Glutamatergic neuron (in vitro differentiated cells): ENCODE results near the gene JMJD1C. TPM values are rescaled to one million over a fixed set of nuclear protein-coding genes. Genes with fewer than 3 reads are reported as not detected.
"Not testable (repeated sequence)": the region's sequence is repeated elsewhere in the genome, so short reads cannot be mapped to it uniquely, and the experiment has no call there.

Experiments
- DNase-seq: peaks from one replicate; pipeline ENCODE4 v3.0.0; 2022
- H3K27ac Mint-ChIP-seq: one replicate; pipeline ENCODE4 v1.8.0; 2020; ENCODE audit warnings: mild to moderate bottlenecking, mixed read lengths, inconsistent platforms; ENCODE audit not compliant: unreplicated experiment
- H3K27me3 Mint-ChIP-seq: one replicate; pipeline ENCODE4 v1.8.0; 2020; ENCODE audit warnings: mild to moderate bottlenecking, moderate library complexity, mixed read lengths, inconsistent platforms; ENCODE audit not compliant: unreplicated experiment
- H3K36me3 Mint-ChIP-seq: one replicate; pipeline ENCODE4 v1.8.0; 2020; ENCODE audit warnings: mild to moderate bottlenecking, mixed read lengths, inconsistent platforms; ENCODE audit not compliant: unreplicated experiment
- H3K4me1 Mint-ChIP-seq: one replicate; pipeline ENCODE4 v1.8.0; 2020; ENCODE audit warnings: mild to moderate bottlenecking, low read depth, mixed read lengths, inconsistent platforms; ENCODE audit not compliant: unreplicated experiment
- H3K4me3 Mint-ChIP-seq: one replicate; pipeline ENCODE4 v1.8.0; 2020; ENCODE audit warnings: mild to moderate bottlenecking, mixed read lengths, inconsistent platforms; ENCODE audit not compliant: unreplicated experiment
- H3K9me3 Mint-ChIP-seq: one replicate; pipeline ENCODE4 v1.8.0; 2020; ENCODE audit warnings: mild to moderate bottlenecking, moderate library complexity, mixed read lengths, inconsistent platforms; ENCODE audit not compliant: unreplicated experiment
- total RNA-seq: library from RNA; stranded (reverse); fragmentation: NEBNext Ultra II Directional; extraction: Animal tissue kit (Norgen Biotek cat#: 25700); gene quantifications from one replicate; pipeline ENCODE4 v1.2.1, GENCODE V29; 2021; ENCODE audit not compliant: unreplicated experiment
- TF ChIP-seq, protein P1 (sequence below): fragments of 200-600 bp; sonication (generic); IDR thresholded peaks from one replicate; pipeline ENCODE4 v1.5.0; 2021; ENCODE audit not compliant: partially characterized antibody, unreplicated experiment

The JMJD1C gene
- total RNA-seq, 1 donor from 2014 or later = 110 TPM

DNA sequence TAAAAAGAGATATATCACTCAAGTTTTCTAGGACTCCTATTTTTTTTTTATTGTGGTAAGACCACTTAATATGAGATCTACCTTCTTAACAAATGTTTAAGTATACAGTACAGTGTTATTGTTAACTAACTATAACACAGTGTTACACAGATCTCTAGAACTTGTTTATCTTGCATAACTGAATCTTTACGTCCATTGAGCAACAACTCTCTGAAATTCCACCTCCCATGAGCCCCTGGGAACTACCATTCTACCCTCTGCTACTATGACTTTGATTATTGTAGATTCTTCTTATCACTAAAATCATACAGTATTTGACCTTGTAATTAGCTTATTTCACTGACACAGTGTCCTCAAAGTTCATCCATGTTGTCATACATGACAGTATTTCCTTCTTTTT, 32.9 kb upstream of the JMJD1C start:
- peaks cover 23% of the 10 kb centered on the region for H3K4me1 Mint-ChIP-seq
- H3K27ac Mint-ChIP-seq = no peak overlapping the region

DNA sequence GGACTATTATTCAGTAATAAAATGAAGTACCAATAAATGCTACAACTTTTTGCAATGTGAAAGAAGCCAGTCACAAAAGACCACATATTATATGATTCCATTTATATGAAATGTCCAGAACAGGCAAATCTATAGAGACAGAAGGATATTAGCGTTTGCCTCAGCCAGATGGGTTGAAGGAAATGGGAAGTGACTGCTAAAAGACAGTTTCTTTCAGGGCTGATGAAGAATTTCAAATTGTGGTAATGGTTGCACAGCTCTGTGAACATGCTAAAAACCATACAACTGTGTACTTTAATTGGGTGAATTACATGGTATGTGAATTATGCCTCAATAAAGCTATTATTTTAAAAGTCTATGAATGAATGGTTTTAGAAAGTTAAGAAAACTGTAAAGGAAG, 31.5 kb upstream of the JMJD1C start:
- peaks cover 22% of the 10 kb centered on the region for H3K4me1 Mint-ChIP-seq
- no peak for DNase-seq
- TF ChIP-seq, protein P1, sequence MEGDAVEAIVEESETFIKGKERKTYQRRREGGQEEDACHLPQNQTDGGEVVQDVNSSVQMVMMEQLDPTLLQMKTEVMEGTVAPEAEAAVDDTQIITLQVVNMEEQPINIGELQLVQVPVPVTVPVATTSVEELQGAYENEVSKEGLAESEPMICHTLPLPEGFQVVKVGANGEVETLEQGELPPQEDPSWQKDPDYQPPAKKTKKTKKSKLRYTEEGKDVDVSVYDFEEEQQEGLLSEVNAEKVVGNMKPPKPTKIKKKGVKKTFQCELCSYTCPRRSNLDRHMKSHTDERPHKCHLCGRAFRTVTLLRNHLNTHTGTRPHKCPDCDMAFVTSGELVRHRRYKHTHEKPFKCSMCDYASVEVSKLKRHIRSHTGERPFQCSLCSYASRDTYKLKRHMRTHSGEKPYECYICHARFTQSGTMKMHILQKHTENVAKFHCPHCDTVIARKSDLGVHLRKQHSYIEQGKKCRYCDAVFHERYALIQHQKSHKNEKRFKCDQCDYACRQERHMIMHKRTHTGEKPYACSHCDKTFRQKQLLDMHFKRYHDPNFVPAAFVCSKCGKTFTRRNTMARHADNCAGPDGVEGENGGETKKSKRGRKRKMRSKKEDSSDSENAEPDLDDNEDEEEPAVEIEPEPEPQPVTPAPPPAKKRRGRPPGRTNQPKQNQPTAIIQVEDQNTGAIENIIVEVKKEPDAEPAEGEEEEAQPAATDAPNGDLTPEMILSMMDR = no peak
- H3K27me3 Mint-ChIP-seq = peaks cover 4% of the 10 kb centered on the region
- no peak overlapping the region for H3K27ac Mint-ChIP-seq
- H3K9me3 Mint-ChIP-seq = no peaks in the 10 kb centered on the region
- no peaks in the 10 kb centered on the region for H3K36me3 Mint-ChIP-seq
- no peak overlapping the region for H3K4me3 Mint-ChIP-seq

More for the DNA sequence above, 32.9 kb upstream of the JMJD1C start:
- DNase-seq = no peak
- Mint-ChIP-seq H3K27me3 (peaks cover 3% of the 10 kb centered on the region), H3K4me3 (no peak overlapping the region), H3K9me3 (peaks cover 2% of the 10 kb centered on the region), H3K36me3 (no peaks in the 10 kb centered on the region)
- TF ChIP-seq, protein P1 = no peak

DNA sequence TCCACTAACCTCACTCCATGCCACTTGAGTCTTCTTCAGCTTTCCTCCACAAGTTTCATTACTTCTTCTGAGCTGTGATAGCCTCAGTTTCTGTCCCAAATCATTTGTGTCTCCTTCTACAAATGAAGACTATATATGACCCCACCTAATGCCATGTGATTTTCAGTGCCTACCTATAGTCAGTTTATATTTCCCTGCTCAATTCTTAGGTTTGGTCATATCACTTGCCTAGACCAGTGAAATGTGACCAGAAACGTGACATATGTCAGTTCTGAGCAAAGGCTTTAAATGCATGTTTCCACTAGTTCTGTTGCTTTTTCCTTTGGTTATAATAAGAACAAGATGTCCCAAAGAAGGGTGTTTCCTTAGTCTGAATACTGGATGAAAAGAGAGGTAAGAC, 30.8 kb upstream of the JMJD1C start:
- no peaks in the 10 kb centered on the region for H3K9me3 Mint-ChIP-seq
- H3K27ac Mint-ChIP-seq = peak overlapping the region; percentile 11
- no peaks in the 10 kb centered on the region for H3K36me3 Mint-ChIP-seq
- DNase-seq = no peak
- peaks cover 26% of the 10 kb centered on the region for H3K4me1 Mint-ChIP-seq
- H3K4me3 Mint-ChIP-seq = no peak overlapping the region
- H3K27me3 Mint-ChIP-seq = peaks cover 4% of the 10 kb centered on the region
- TF ChIP-seq, protein P1 = no peak

DNA sequence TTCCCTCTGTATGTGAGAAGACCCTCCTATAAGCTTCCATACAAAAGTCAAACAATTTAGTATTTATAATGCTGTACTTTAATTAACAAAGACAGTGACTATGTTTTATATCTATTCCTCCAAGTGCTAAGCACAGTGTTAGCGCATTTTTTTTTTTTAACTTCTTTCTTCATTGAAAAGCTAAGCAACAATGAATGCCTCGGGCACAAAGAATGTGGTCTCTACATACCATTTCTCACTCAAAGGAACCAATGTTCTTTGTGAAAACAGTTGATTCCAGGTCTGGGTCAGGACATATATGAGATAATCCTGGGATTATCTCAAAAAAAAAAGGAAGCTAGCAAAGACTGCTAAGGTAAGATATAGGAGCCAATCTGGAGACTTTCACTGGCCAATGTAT, 29.2 kb upstream of the JMJD1C start:
- Mint-ChIP-seq H3K27me3 (peaks cover 6% of the 10 kb centered on the region), H3K36me3 (peaks cover 3% of the 10 kb centered on the region), H3K27ac (no peak overlapping the region), H3K9me3 (peaks cover 2% of the 10 kb centered on the region), H3K4me3 (no peak overlapping the region), H3K4me1 (peaks cover 27% of the 10 kb centered on the region)
- TF ChIP-seq, protein P1 = no peak
- no peak for DNase-seq

DNA sequence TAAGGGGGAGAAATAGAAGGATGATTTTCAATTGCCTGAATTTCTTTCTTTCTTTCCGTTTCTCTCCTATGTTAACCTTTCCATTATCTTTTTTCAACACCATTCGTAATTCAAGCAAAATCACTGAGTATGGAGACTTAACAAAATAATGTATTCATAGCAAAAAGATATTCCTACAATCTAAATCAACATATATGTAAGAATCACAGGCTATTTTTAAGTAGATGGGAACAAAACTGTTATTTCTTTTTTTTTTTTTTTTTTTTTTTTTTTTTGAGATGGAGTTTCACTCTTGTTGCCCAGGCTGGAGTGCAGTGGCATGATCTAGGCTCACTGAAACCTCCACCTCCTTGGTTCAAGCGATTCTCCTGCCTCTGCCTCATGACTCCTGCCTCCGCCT, 27.2 kb upstream of the JMJD1C start:
- peaks cover 4% of the 10 kb centered on the region for H3K9me3 Mint-ChIP-seq
- no peak for DNase-seq
- H3K27ac Mint-ChIP-seq = peak overlapping the region; percentile 29
- peaks cover 4% of the 10 kb centered on the region for H3K36me3 Mint-ChIP-seq
- H3K27me3 Mint-ChIP-seq = peaks cover 6% of the 10 kb centered on the region
- no peak overlapping the region for H3K4me3 Mint-ChIP-seq
- H3K4me1 Mint-ChIP-seq = peaks cover 29% of the 10 kb centered on the region
- TF ChIP-seq, protein P1 = no peak

DNA sequence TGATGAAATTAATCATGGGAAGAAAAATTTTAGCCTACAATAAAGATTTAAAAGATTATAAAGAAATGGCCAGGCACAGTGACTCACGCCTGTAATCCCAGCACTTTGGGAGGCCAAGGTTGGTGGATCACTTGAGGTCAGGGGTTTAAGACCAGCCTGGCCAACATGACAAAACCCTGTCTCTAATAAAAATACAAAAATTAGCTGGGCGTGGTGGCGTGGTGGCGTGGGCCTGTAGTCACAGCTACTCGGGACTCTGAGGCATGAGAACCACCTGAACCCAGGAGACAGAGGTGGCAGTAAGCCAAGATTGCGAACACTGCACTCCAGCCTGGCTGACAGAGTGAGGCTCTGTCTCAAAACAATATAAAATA, 26.5 kb upstream of the JMJD1C start:
- H3K4me1 Mint-ChIP-seq = peaks cover 26% of the 10 kb centered on the region
- H3K27ac Mint-ChIP-seq, H3K36me3 Mint-ChIP-seq, H3K4me3 Mint-ChIP-seq, DNase-seq, H3K27me3 Mint-ChIP-seq, H3K9me3 Mint-ChIP-seq: not testable (repeated sequence)
